ENCODE data around the gene BTNL3.

DNA sequence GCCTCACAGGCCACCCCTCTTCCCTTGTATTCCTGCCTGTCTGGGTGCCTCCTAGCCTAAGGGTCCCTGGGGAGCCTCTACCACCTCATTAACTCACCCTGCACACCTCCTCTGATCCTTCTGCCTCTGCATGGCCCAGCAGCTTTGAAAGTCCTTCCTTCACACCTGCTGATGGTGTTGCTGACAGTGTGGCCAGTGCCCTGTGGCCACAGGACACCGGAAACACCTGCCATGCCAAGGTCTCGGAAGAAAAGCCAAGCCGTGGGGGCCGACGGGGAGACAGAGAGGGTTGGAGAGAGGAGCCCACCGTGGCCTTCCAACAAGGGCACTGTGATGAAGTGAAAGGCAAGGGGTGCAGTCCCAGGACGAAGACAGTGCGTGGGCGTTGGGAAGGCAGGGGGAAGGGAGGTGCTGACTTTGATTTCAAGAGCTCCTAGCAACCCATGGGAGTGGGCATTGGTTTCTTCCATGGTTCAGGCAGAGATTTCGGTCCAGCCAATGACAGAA, 55.5 kb downstream of the BTNL3 start:
- TF ChIP-seq, protein P1, sequence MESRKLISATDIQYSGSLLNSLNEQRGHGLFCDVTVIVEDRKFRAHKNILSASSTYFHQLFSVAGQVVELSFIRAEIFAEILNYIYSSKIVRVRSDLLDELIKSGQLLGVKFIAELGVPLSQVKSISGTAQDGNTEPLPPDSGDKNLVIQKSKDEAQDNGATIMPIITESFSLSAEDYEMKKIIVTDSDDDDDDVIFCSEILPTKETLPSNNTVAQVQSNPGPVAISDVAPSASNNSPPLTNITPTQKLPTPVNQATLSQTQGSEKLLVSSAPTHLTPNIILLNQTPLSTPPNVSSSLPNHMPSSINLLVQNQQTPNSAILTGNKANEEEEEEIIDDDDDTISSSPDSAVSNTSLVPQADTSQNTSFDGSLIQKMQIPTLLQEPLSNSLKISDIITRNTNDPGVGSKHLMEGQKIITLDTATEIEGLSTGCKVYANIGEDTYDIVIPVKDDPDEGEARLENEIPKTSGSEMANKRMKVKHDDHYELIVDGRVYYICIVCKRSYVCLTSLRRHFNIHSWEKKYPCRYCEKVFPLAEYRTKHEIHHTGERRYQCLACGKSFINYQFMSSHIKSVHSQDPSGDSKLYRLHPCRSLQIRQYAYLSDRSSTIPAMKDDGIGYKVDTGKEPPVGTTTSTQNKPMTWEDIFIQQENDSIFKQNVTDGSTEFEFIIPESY (IDR thresholded peaks at IDR 0.05; ENCODE audit: borderline replicate concordance, low read depth), result no peak
- TF ChIP-seq, protein P2, sequence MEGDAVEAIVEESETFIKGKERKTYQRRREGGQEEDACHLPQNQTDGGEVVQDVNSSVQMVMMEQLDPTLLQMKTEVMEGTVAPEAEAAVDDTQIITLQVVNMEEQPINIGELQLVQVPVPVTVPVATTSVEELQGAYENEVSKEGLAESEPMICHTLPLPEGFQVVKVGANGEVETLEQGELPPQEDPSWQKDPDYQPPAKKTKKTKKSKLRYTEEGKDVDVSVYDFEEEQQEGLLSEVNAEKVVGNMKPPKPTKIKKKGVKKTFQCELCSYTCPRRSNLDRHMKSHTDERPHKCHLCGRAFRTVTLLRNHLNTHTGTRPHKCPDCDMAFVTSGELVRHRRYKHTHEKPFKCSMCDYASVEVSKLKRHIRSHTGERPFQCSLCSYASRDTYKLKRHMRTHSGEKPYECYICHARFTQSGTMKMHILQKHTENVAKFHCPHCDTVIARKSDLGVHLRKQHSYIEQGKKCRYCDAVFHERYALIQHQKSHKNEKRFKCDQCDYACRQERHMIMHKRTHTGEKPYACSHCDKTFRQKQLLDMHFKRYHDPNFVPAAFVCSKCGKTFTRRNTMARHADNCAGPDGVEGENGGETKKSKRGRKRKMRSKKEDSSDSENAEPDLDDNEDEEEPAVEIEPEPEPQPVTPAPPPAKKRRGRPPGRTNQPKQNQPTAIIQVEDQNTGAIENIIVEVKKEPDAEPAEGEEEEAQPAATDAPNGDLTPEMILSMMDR (IDR thresholded peaks at IDR 0.05), result no peak
- TF ChIP-seq, protein P3, sequence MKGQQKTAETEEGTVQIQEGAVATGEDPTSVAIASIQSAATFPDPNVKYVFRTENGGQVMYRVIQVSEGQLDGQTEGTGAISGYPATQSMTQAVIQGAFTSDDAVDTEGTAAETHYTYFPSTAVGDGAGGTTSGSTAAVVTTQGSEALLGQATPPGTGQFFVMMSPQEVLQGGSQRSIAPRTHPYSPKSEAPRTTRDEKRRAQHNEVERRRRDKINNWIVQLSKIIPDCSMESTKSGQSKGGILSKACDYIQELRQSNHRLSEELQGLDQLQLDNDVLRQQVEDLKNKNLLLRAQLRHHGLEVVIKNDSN (IDR thresholded peaks at IDR 0.05; ENCODE audit: borderline replicate concordance, low read depth), result no peak
- TF ChIP-seq NRF1 (IDR thresholded peaks at IDR 0.05; ENCODE audit: low read depth, low read length), result no peak
- no peak for TF ChIP-seq SMC3 (IDR thresholded peaks at IDR 0.05; ENCODE audit: low read depth, low read length)
- no peak for TF ChIP-seq TEAD4 (IDR thresholded peaks at IDR 0.05; ENCODE audit: borderline replicate concordance, insufficient read depth)
